HEK293 (cell line): ENCODE results near the gene CACNA2D4.

Experiments
- CTCF ChIA-PET: fragments of 350-600 bp; formaldehyde crosslinking; extraction: SDS; loops from one replicate; lab custom pipeline; 2021; ENCODE audit warnings: antibody characterized with exemption; lab: Yijun Ruan, JAX
- POLR2A ChIA-PET: fragments of 300-600 bp; formaldehyde crosslinking; extraction: SDS; loops from one replicate; lab custom pipeline; 2020; ENCODE audit warnings: antibody characterized with exemption, inconsistent platforms; lab: Yijun Ruan, JAX
- H3K27ac ChIP-seq: fragments of 200-500 bp; sonication (Bioruptor generic); 2 replicates; pipeline ENCODE4 v1.5.1; 2014; ENCODE audit warnings: low read depth, low read length, control low read depth, inconsistent platforms; ENCODE audit errors: extremely low read depth
- H3K36me3 ChIP-seq, 2 experiments: fragments of 200-500 bp in 1 of 2; sonication (Bioruptor generic) in 1 of 2; 1 replicate in 1 of 2; 2 replicates in 1 of 2; pipeline ENCODE4 v1.5.1; 2014 to 2017; ENCODE audit warnings: inconsistent platforms in 2 of 2, low read length in 2 of 2; ENCODE audit not compliant: control insufficient read depth in 2 of 2, insufficient read depth in 1 of 2
- H3K4me1 ChIP-seq: fragments of 200-500 bp; sonication (Bioruptor generic); 2 replicates; pipeline ENCODE4 v1.5.1; 2014; ENCODE audit warnings: mild to moderate bottlenecking, low read length, inconsistent platforms; ENCODE audit not compliant: control insufficient read depth, insufficient read depth
- H3K4me3 ChIP-seq: 2 replicates; pipeline ENCODE4 v1.5.1; 2011; ENCODE audit warnings: low read depth, mild to moderate bottlenecking, control low read depth, low read length, moderate library complexity
- H3K9me3 ChIP-seq: fragments of 200-500 bp; sonication (Bioruptor generic); 2 replicates; pipeline ENCODE4 v1.5.1; 2014; ENCODE audit warnings: low read depth, low read length, inconsistent platforms; ENCODE audit not compliant: control insufficient read depth, insufficient read depth
- BCL11B ChIP-seq: fragments of 450-650 bp; formaldehyde crosslinking; IDR thresholded peaks from 2 replicates; pipeline ENCODE4 v1.5.1; 2016; ENCODE audit warnings: low read depth, missing biosample characterization, missing genetic modification characterization
- FEZF1 ChIP-seq: fragments of 450-650 bp; formaldehyde crosslinking; IDR thresholded peaks from 2 replicates; pipeline ENCODE4 v1.5.1; 2016; ENCODE audit warnings: missing biosample characterization, missing genetic modification characterization
- GFI1B ChIP-seq: fragments of 450-650 bp; formaldehyde crosslinking; IDR thresholded peaks from 2 replicates; pipeline ENCODE4 v1.5.1; 2016; ENCODE audit warnings: missing biosample characterization, missing genetic modification characterization
- KLF10 ChIP-seq: fragments of 450-650 bp; IDR thresholded peaks from 2 replicates; pipeline ENCODE4 v1.5.1; 2018; ENCODE audit warnings: missing biosample characterization, mild to moderate bottlenecking, missing genetic modification characterization
- KLF7 ChIP-seq: fragments of 450-650 bp; formaldehyde crosslinking; IDR thresholded peaks from 2 replicates; pipeline ENCODE4 v1.5.1; 2016; ENCODE audit warnings: missing biosample characterization, missing genetic modification characterization, borderline replicate concordance
- YY2 ChIP-seq: fragments of 450-650 bp; formaldehyde crosslinking; IDR thresholded peaks from 2 replicates; pipeline ENCODE4 v1.5.1; 2016; ENCODE audit warnings: missing biosample characterization, missing genetic modification characterization
- ZBTB20 ChIP-seq: fragments of 450-650 bp; formaldehyde crosslinking; IDR thresholded peaks from 2 replicates; pipeline ENCODE4 v1.5.1; 2016; ENCODE audit warnings: missing biosample characterization, missing genetic modification characterization
- ZBTB21 ChIP-seq: fragments of 450-650 bp; formaldehyde crosslinking; IDR thresholded peaks from 2 replicates; pipeline ENCODE4 v1.5.1; 2017; ENCODE audit warnings: missing biosample characterization, missing genetic modification characterization
- ZFHX2 ChIP-seq: fragments of 450-650 bp; formaldehyde crosslinking; conservative IDR thresholded peaks from 2 replicates; pipeline ENCODE4 v1.5.1; 2016; ENCODE audit warnings: missing biosample characterization, missing genetic modification characterization
- ZNF157 ChIP-seq: fragments of 450-650 bp; formaldehyde crosslinking; IDR thresholded peaks from 2 replicates; pipeline ENCODE4 v1.5.1; 2016; ENCODE audit warnings: missing biosample characterization, missing genetic modification characterization
- ZNF174 ChIP-seq: fragments of 450-650 bp; formaldehyde crosslinking; IDR thresholded peaks from 2 replicates; pipeline ENCODE4 v1.5.0; 2017; ENCODE audit warnings: missing biosample characterization, mild to moderate bottlenecking, missing genetic modification characterization
- ZNF266 ChIP-seq: fragments of 450-650 bp; formaldehyde crosslinking; IDR thresholded peaks from 2 replicates; pipeline ENCODE4 v1.5.1; 2016; ENCODE audit warnings: missing biosample characterization, missing genetic modification characterization, low read depth
- ZNF341 ChIP-seq: fragments of 450-650 bp; formaldehyde crosslinking; IDR thresholded peaks from 2 replicates; pipeline ENCODE4; 2016; ENCODE audit warnings: low read depth, missing biosample characterization, missing genetic modification characterization
- ZNF48 ChIP-seq: fragments of 450-650 bp; formaldehyde crosslinking; IDR thresholded peaks from 2 replicates; pipeline ENCODE4 v1.5.1; 2016; ENCODE audit warnings: missing biosample characterization, missing genetic modification characterization
- ZNF610 ChIP-seq: fragments of 450-650 bp; formaldehyde crosslinking; IDR thresholded peaks from 2 replicates; pipeline ENCODE4 v1.5.1; 2016; ENCODE audit warnings: missing biosample characterization, missing genetic modification characterization, borderline replicate concordance
- ZNF654 ChIP-seq: fragments of 450-650 bp; formaldehyde crosslinking; IDR thresholded peaks from 2 replicates; pipeline ENCODE4 v1.5.1; 2016; ENCODE audit warnings: low read depth, missing biosample characterization, missing genetic modification characterization
- ZNF791 ChIP-seq: fragments of 450-650 bp; formaldehyde crosslinking; IDR thresholded peaks from 2 replicates; pipeline ENCODE4 v1.5.1; 2016; ENCODE audit warnings: missing biosample characterization, missing genetic modification characterization
- ZNF830 ChIP-seq: fragments of 450-650 bp; IDR thresholded peaks from 2 replicates; pipeline ENCODE4 v1.5.0; 2018; ENCODE audit warnings: missing biosample characterization, missing genetic modification characterization, low read depth, mild to moderate bottlenecking, moderate library complexity
- ZSCAN4 ChIP-seq: fragments of 450-650 bp; formaldehyde crosslinking; IDR thresholded peaks from 2 replicates; pipeline ENCODE4 v1.5.1; 2017; ENCODE audit warnings: missing biosample characterization, missing genetic modification characterization
- TF ChIP-seq, protein P1 (sequence below): fragments of 450-650 bp; formaldehyde crosslinking; IDR thresholded peaks from 2 replicates; pipeline ENCODE4 v1.5.1; 2016; ENCODE audit warnings: missing biosample characterization, missing genetic modification characterization

CACNA2D4 gene

GRCh38 chr12:1872448-1872847, 46.0 kb downstream of the CACNA2D4 start (continued):
- TF ChIP-seq ZBTB21 (tag by site-specific recombination) (no peak), ZNF830 (no peak), ZSCAN4 (tag by site-specific recombination) (no peak)

DNA sequence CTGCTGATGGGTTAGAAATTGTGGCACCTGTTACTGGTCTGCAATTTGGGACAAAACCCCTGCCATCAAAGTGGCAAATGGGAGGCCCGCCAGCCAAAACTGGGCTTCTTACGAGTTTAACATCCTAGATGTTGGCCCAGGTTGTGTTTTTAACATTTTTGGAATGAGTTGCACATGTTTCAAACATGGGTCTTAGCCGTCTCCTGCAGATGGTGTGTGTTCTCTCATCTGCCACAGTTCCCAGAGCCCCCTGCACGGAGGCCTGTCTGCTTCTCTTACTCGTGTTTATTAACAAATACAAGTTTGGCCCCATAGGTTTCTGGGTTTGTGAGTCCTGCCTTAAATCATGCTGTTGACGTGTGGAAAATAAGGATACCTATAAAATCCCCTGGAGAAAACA, 46.5 kb downstream of the CACNA2D4 start:
- ChIA-PET POLR2A (no interaction called here), CTCF (no interaction called here)
- no peak overlapping the region for H3K27ac ChIP-seq
- no peaks in the 10 kb centered on the region for H3K9me3 ChIP-seq
- TF ChIP-seq ZNF48 (tag by site-specific recombination) (no peak), ZNF610 (tag by site-specific recombination) (no peak), ZBTB20 (tag by site-specific recombination) (no peak), ZNF341 (tag by site-specific recombination) (no peak), ZNF654 (no peak), FEZF1 (no peak), ZNF157 (no peak), YY2 (tag by site-specific recombination) (no peak), ZNF791 (tag by site-specific recombination) (no peak), KLF10 (no peak), ZFHX2 (tag by site-specific recombination) (no peak), KLF7 (tag by site-specific recombination) (no peak), BCL11B (tag by site-specific recombination) (no peak), ZNF266 (tag by site-specific recombination) (no peak)
- no peaks in the 10 kb centered on the region for H3K4me1 ChIP-seq
- H3K4me3 ChIP-seq: no peak overlapping the region
- H3K36me3 ChIP-seq: no peaks in the 10 kb centered on the region

GRCh38 chr12:1870998-1871917, 47.2 kb downstream of the CACNA2D4 start:
- H3K4me3 ChIP-seq: no peak overlapping the region
- no peaks in the 10 kb centered on the region for H3K9me3 ChIP-seq
- no peaks in the 10 kb centered on the region for H3K4me1 ChIP-seq
- H3K36me3 ChIP-seq: no peaks in the 10 kb centered on the region
- CTCF ChIA-PET: no interaction called here
- POLR2A ChIA-PET: no interaction called here
- TF ChIP-seq ZNF174 (tag by site-specific recombination) (no peak), GFI1B (tag by site-specific recombination) (0 out of 2 replicates have a peak, but pooled peaks have one; percentile 10), ZSCAN4 (tag by site-specific recombination) (peak; percentile 83)
- TF ChIP-seq, protein P1, sequence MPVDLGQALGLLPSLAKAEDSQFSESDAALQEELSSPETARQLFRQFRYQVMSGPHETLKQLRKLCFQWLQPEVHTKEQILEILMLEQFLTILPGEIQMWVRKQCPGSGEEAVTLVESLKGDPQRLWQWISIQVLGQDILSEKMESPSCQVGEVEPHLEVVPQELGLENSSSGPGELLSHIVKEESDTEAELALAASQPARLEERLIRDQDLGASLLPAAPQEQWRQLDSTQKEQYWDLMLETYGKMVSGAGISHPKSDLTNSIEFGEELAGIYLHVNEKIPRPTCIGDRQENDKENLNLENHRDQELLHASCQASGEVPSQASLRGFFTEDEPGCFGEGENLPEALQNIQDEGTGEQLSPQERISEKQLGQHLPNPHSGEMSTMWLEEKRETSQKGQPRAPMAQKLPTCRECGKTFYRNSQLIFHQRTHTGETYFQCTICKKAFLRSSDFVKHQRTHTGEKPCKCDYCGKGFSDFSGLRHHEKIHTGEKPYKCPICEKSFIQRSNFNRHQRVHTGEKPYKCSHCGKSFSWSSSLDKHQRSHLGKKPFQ (tag by site-specific recombination): peak; percentile 66; the same call in 1 of the 2 replicates
- H3K27ac ChIP-seq: no peak overlapping the region
